ENCODE measurements around the gene ANXA5. TPM values are rescaled to one million over a fixed set of nuclear protein-coding genes. Genes with fewer than 3 reads are reported as not detected.

The ANXA5 gene
- total RNA-seq, 1 experiment from 2014 or later: 222 TPM

DNA sequence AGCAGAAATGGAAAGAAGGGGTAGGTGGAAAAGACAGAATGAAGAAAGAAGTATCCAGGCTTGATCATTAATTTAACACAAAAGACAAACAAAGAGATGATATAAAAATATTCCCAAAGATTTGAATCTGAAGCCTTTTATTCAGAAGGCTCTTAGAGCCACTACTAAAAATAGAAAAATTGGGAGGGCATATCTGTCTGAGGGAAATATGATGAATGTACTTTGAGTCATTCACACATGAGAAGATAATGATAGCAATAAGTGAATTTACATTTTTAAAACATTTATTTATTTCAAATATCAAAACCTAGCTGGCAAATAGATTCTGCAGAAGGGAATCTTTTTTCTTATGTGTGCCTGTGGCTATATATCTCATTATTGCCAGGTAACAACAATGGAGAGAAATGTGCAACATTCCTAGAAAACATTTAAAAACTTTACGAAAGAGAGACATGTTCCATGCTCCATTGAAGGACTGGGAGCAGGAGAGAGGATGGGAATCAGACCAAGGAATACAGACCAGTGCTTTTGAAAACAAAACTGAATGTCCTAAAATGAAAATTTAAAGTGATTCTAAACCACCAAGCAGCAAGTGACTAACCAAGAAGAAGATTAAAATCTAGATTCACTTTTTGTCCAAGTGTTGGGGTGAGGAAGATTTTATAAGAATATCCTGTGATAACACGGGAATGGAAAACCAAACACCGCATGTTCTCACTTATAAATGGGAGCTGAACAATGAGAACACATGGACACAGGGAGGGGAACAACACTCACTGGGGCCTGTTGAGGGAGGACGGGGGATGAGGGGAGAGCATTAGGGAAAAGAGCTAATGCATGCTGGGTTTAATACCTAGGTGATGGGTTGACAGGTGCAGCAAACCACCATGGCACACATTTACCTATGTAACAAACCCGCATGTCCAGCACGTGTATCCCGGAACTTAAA lies 41.2 kb downstream of the ANXA5 start:
- in situ Hi-C loops (cut with HindIII; ENCODE audit: low pct_unique_long_range_greater_than_20kb, low sequenced_read_pairs): no loop called here
- no peaks in the 10 kb centered on the region for H3K27me3 ChIP-seq (ENCODE audit: control insufficient read depth, insufficient read depth, low read length)
- ATAC-seq (no peak), DNase-seq (ENCODE audit: low read depth, low spot score) (no peak)
- no TSS peak for BruUV-seq (replicated peaks)
- intact Hi-C loops (cut with micrococcal nuclease; ENCODE audit: unreplicated experiment): loop anchor here (2.0 to 10.0 kb wide), 2 partner anchors 191 to 285 kb away; no protein-coding TSS in a partner anchor
- no peak overlapping the region for H3K27ac ChIP-seq (ENCODE audit: low read length)
- TF ChIP-seq SIN3A (IDR thresholded peaks at IDR 0.05; ENCODE audit: borderline replicate concordance, insufficient read depth, low read depth, low read length) (no peak), TCF7L2 (IDR thresholded peaks at IDR 0.05; ENCODE audit: low read depth, low read length) (no peak), POLR2AphosphoS5 (IDR thresholded peaks at IDR 0.05; ENCODE audit: low read depth, low read length) (no peak)
- TF ChIP-seq, protein P1, sequence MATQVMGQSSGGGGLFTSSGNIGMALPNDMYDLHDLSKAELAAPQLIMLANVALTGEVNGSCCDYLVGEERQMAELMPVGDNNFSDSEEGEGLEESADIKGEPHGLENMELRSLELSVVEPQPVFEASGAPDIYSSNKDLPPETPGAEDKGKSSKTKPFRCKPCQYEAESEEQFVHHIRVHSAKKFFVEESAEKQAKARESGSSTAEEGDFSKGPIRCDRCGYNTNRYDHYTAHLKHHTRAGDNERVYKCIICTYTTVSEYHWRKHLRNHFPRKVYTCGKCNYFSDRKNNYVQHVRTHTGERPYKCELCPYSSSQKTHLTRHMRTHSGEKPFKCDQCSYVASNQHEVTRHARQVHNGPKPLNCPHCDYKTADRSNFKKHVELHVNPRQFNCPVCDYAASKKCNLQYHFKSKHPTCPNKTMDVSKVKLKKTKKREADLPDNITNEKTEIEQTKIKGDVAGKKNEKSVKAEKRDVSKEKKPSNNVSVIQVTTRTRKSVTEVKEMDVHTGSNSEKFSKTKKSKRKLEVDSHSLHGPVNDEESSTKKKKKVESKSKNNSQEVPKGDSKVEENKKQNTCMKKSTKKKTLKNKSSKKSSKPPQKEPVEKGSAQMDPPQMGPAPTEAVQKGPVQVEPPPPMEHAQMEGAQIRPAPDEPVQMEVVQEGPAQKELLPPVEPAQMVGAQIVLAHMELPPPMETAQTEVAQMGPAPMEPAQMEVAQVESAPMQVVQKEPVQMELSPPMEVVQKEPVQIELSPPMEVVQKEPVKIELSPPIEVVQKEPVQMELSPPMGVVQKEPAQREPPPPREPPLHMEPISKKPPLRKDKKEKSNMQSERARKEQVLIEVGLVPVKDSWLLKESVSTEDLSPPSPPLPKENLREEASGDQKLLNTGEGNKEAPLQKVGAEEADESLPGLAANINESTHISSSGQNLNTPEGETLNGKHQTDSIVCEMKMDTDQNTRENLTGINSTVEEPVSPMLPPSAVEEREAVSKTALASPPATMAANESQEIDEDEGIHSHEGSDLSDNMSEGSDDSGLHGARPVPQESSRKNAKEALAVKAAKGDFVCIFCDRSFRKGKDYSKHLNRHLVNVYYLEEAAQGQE (IDR thresholded peaks at IDR 0.05; ENCODE audit: insufficient read depth in 1 of 2, low read depth in 2 of 2, low read length in 1 of 2): no peak
- TF ChIP-seq, protein P2, sequence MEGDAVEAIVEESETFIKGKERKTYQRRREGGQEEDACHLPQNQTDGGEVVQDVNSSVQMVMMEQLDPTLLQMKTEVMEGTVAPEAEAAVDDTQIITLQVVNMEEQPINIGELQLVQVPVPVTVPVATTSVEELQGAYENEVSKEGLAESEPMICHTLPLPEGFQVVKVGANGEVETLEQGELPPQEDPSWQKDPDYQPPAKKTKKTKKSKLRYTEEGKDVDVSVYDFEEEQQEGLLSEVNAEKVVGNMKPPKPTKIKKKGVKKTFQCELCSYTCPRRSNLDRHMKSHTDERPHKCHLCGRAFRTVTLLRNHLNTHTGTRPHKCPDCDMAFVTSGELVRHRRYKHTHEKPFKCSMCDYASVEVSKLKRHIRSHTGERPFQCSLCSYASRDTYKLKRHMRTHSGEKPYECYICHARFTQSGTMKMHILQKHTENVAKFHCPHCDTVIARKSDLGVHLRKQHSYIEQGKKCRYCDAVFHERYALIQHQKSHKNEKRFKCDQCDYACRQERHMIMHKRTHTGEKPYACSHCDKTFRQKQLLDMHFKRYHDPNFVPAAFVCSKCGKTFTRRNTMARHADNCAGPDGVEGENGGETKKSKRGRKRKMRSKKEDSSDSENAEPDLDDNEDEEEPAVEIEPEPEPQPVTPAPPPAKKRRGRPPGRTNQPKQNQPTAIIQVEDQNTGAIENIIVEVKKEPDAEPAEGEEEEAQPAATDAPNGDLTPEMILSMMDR (IDR thresholded peaks at IDR 0.05): no peak
- no peak overlapping the region for H3K4me3 ChIP-seq (ENCODE audit: low read depth in 2 of 2, low read length in 2 of 2)
- no peaks in the 10 kb centered on the region for H3K4me1 ChIP-seq (ENCODE audit: control insufficient read depth, insufficient read depth, low read length)
- ChIA-PET POLR2A (no interaction called here), CTCF (no interaction called here)
- H3K36me3 ChIP-seq (ENCODE audit: control insufficient read depth, insufficient read depth, low read length): no peaks in the 10 kb centered on the region
- no peaks in the 10 kb centered on the region for H3K9me3 ChIP-seq (ENCODE audit: control insufficient read depth, insufficient read depth, low read depth, low read length)

- Histone ChIP-seq H3K27me3 (ENCODE audit: control insufficient read depth, insufficient read depth, low read length) (no peaks in the 10 kb centered on the region), H3K27ac (ENCODE audit: low read length) (no peak overlapping the region), H3K36me3 (ENCODE audit: control insufficient read depth, insufficient read depth, low read length) (no peaks in the 10 kb centered on the region), H3K4me1 (ENCODE audit: control insufficient read depth, insufficient read depth, low read length) (no peaks in the 10 kb centered on the region), H3K4me3 (ENCODE audit: low read depth in 2 of 2, low read length in 2 of 2) (no peak overlapping the region), H3K9me3 (ENCODE audit: control insufficient read depth, insufficient read depth, low read depth, low read length) (no peaks in the 10 kb centered on the region)
- DNase-seq (ENCODE audit: low read depth, low spot score) (no peak), ATAC-seq (no peak)
- CTCF ChIA-PET: no interaction called here
- POLR2A ChIA-PET: no interaction called here
- BruUV-seq (replicated peaks): no TSS peak
- in situ Hi-C loops (cut with HindIII; ENCODE audit: low pct_unique_long_range_greater_than_20kb, low sequenced_read_pairs): no loop called here
- TF ChIP-seq TCF7L2 (IDR thresholded peaks at IDR 0.05; ENCODE audit: low read depth, low read length) (no peak), POLR2AphosphoS5 (IDR thresholded peaks at IDR 0.05; ENCODE audit: low read depth, low read length) (no peak), SIN3A (IDR thresholded peaks at IDR 0.05; ENCODE audit: borderline replicate concordance, insufficient read depth, low read depth, low read length) (no peak)
- TF ChIP-seq, protein P2 (IDR thresholded peaks at IDR 0.05): no peak
- TF ChIP-seq, protein P1 (IDR thresholded peaks at IDR 0.05; ENCODE audit: insufficient read depth in 1 of 2, low read depth in 2 of 2, low read length in 1 of 2): no peak
- intact Hi-C loops (cut with micrococcal nuclease; ENCODE audit: unreplicated experiment): loop anchor here (2.0 to 10.0 kb wide), 2 partner anchors 190 to 284 kb away; no protein-coding TSS in a partner anchor
Measured at GRCh38 chr4:121654738-121655137, 42.0 kb downstream of the ANXA5 start.
